BJ (cell line): ENCODE data around the gene TMEM108. TPM values are rescaled to one million over a fixed set of nuclear protein-coding genes. Genes with fewer than 3 reads are reported as not detected.

Experiments
- CTCF ChIA-PET: fragments of 350-600 bp; formaldehyde crosslinking; extraction: SDS; loops from one replicate; lab custom pipeline; 2021; ENCODE audit warnings: antibody characterized with exemption, inconsistent platforms; lab: Yijun Ruan, JAX
- POLR2A ChIA-PET: fragments of 300-600 bp; sonication (Branson Sonifier 250); formaldehyde crosslinking; extraction: SDS; loops from one replicate; lab custom pipeline; 2021; ENCODE audit warnings: antibody characterized with exemption; lab: Charles Lee
- DNase-seq: peaks from one replicate; pipeline ENCODE4 v3.0.0-alpha.2; 2011; ENCODE audit warnings: low read depth
- H3K27me3 ChIP-seq: 2 replicates; pipeline ENCODE4 v1.6.0; 2011; ENCODE audit warnings: low read length; ENCODE audit not compliant: control insufficient read depth, insufficient read depth
- H3K36me3 ChIP-seq: 2 replicates; pipeline ENCODE4 v1.5.1; 2011; ENCODE audit warnings: low read length; ENCODE audit not compliant: control insufficient read depth, insufficient read depth
- H3K4me3 ChIP-seq: 2 replicates; pipeline ENCODE4 v1.5.1; 2011; ENCODE audit warnings: low read depth, mild to moderate bottlenecking, control low read depth, low read length
- CTCF ChIP-seq: IDR thresholded peaks from 2 replicates; pipeline ENCODE4 v1.5.1; 2011; ENCODE audit warnings: low read depth, mild to moderate bottlenecking, control low read depth, inconsistent platforms, low read length, moderate library complexity; ENCODE audit not compliant: insufficient read depth
- polyA plus RNA-seq: library from polyadenylated mRNA; depleted of rRNA; stranded (reverse); fragments of >200 nt; gene quantifications from 2 replicates; pipeline ENCODE4 v1.2.3, GENCODE V29; 2011

The TMEM108 gene
- polyA plus RNA-seq, 1 experiment, result not detected

GRCh38 chr3:133368371-133369067 lies 330.3 kb downstream of the TMEM108 start:
- Histone ChIP-seq H3K27me3 (no peaks in the 10 kb centered on the region), H3K36me3 (no peaks in the 10 kb centered on the region), H3K4me3 (no peak overlapping the region)
- DNase-seq, result no peak
- TF ChIP-seq CTCF, result no peak
- ChIA-PET POLR2A (no interaction called here), CTCF (interaction anchor here (0.9 to 1.6 kb wide), 2 partner anchors 637 to 645 kb away, joined by 3 to 4 read pairs; no protein-coding TSS in a partner anchor)

GRCh38 chr3:133369068-133369440 lies 330.9 kb downstream of the TMEM108 start:
- no peak for TF ChIP-seq CTCF
- CTCF ChIA-PET, result interaction anchor here (1.6 kb wide), 1 partner anchor 638 kb away, joined by 4 read pairs; no protein-coding TSS in a partner anchor
- Histone ChIP-seq H3K27me3 (no peaks in the 10 kb centered on the region), H3K4me3 (no peak overlapping the region), H3K36me3 (no peaks in the 10 kb centered on the region)
- DNase-seq, result no peak
- POLR2A ChIA-PET, result no interaction called here

GRCh38 chr3:133371181-133371580 lies 333.0 kb downstream of the TMEM108 start:
- POLR2A ChIA-PET, result no interaction called here
- DNase-seq, result no peak
- H3K4me3 ChIP-seq, result no peak overlapping the region
- no peak for TF ChIP-seq CTCF
- CTCF ChIA-PET, result interaction anchor here (0.7 to 2.3 kb wide), 6 partner anchors 13 to 640 kb away, joined by 3 to 8 read pairs (median 5); no protein-coding TSS in a partner anchor
- H3K36me3 ChIP-seq, result no peaks in the 10 kb centered on the region
- no peaks in the 10 kb centered on the region for H3K27me3 ChIP-seq

- no peak for TF ChIP-seq CTCF
- no peak for DNase-seq
- CTCF ChIA-PET, result interaction anchor here (0.9 to 2.3 kb wide), 6 partner anchors 13 to 330 kb away, joined by 3 to 8 read pairs (median 4); no protein-coding TSS in a partner anchor
- Histone ChIP-seq H3K27me3 (no peaks in the 10 kb centered on the region), H3K36me3 (no peaks in the 10 kb centered on the region), H3K4me3 (no peak overlapping the region)
- POLR2A ChIA-PET, result no interaction called here
Observed at GRCh38 chr3:133371676-133372075, 333.5 kb downstream of the TMEM108 start.

GRCh38 chr3:133374708-133375402 lies 336.7 kb downstream of the TMEM108 start:
- DNase-seq, result no peak
- ChIA-PET CTCF (interaction anchor here (1.0 to 5.4 kb wide), 4 partner anchors 21 to 648 kb away, joined by 3 to 29 read pairs (median 10); no protein-coding TSS in a partner anchor), POLR2A (no interaction called here)
- TF ChIP-seq CTCF, result no peak
- H3K4me3 ChIP-seq, result no peak overlapping the region
- H3K36me3 ChIP-seq, result no peaks in the 10 kb centered on the region
- 0 out of 2 replicates have a peak, but pooled peaks cover 2% of the 10 kb centered on the region for H3K27me3 ChIP-seq
